HG03045 (cell line): ENCODE data around the gene KRTAP5-2.
"Not testable (repeated sequence)": the region's sequence is repeated elsewhere in the genome, so short reads cannot be mapped to it uniquely, and the experiment has no call there.

Experiments used
- ATAC-seq: cut with Tn5 transposase; IDR thresholded peaks from one replicate; pipeline ENCODE4 v1.9.1; 2021; ENCODE audit warnings: mild to moderate bottlenecking, moderate library complexity; ENCODE audit not compliant: unreplicated experiment

Gene KRTAP5-2

GRCh38 chr11:1628506-1629325, 30.6 kb upstream of the KRTAP5-2 start:
- ATAC-seq = no peak

GRCh38 chr11:1625541-1625940, 27.4 kb upstream of the KRTAP5-2 start:
- no peak for ATAC-seq

GRCh38 chr11:1624621-1625020, 26.5 kb upstream of the KRTAP5-2 start:
- no peak for ATAC-seq

GRCh38 chr11:1623716-1624115, 25.6 kb upstream of the KRTAP5-2 start:
- ATAC-seq = no peak

- no peak for ATAC-seq
Observed at GRCh38 chr11:1622086-1622485, 24.0 kb upstream of the KRTAP5-2 start, which contains the start of gene KRTAP5-4. Gene KRTAP5-4 (minus strand): TSS chr11:1622138. CDS start chr11:1622093, 45 bp downstream.

GRCh38 chr11:1619449-1619848, 21.4 kb upstream of the KRTAP5-2 start:
- no peak for ATAC-seq

- ATAC-seq = no peak
Observed at GRCh38 chr11:1618231-1618630, 20.1 kb upstream of the KRTAP5-2 start.

GRCh38 chr11:1608363-1608762, 10.3 kb upstream of the KRTAP5-2 start, which contains the start of gene KRTAP5-3:
Gene KRTAP5-3 (minus strand): TSS chr11:1608463. CDS start chr11:1608385, 78 bp downstream.
- ATAC-seq = no peak

GRCh38 chr11:1607901-1608300, 9.8 kb upstream of the KRTAP5-2 start:
- not testable (repeated sequence) for ATAC-seq

- ATAC-seq = not testable (repeated sequence)
Observed at GRCh38 chr11:1607156-1607845, 9.2 kb upstream of the KRTAP5-2 start.

- not testable (repeated sequence) for ATAC-seq
Observed at GRCh38 chr11:1605923-1606322, 7.8 kb upstream of the KRTAP5-2 start.

GRCh38 chr11:1604711-1605110, 6.6 kb upstream of the KRTAP5-2 start:
- no peak for ATAC-seq

- ATAC-seq = no peak
Observed at GRCh38 chr11:1604181-1604580, 6.1 kb upstream of the KRTAP5-2 start.

GRCh38 chr11:1603629-1604028, 5.5 kb upstream of the KRTAP5-2 start:
- ATAC-seq = no peak

GRCh38 chr11:1601663-1602062, 3.6 kb upstream of the KRTAP5-2 start:
- not testable (repeated sequence) for ATAC-seq

GRCh38 chr11:1600626-1601025, 2.5 kb upstream of the KRTAP5-2 start:
- ATAC-seq = no peak

GRCh38 chr11:1598816-1599215, 722 bp upstream of the KRTAP5-2 start:
- ATAC-seq = no peak

GRCh38 chr11:1598406-1598805, 312 bp upstream of the KRTAP5-2 start:
- not testable (repeated sequence) for ATAC-seq

- no peak for ATAC-seq
Observed at GRCh38 chr11:1597331-1597993, 632 bp downstream of the KRTAP5-2 start.

GRCh38 chr11:1596576-1597121, 1.4 kb downstream of the KRTAP5-2 start:
- not testable (repeated sequence) for ATAC-seq

GRCh38 chr11:1595994-1596575, 2.0 kb downstream of the KRTAP5-2 start:
- not testable (repeated sequence) for ATAC-seq
